ENCODE data around the gene LAIR2. TPM values are rescaled to one million over a fixed set of nuclear protein-coding genes. Genes with fewer than 3 reads are reported as not detected.

The LAIR2 gene
- total RNA-seq, 1 donor from 2014 or later = not detected

- no peak for TF ChIP-seq EZH2phosphoT487 (IDR thresholded peaks at IDR 0.05)
- TF ChIP-seq EZH2 (IDR thresholded peaks at IDR 0.05) = no peak
- TF ChIP-seq, protein P1, sequence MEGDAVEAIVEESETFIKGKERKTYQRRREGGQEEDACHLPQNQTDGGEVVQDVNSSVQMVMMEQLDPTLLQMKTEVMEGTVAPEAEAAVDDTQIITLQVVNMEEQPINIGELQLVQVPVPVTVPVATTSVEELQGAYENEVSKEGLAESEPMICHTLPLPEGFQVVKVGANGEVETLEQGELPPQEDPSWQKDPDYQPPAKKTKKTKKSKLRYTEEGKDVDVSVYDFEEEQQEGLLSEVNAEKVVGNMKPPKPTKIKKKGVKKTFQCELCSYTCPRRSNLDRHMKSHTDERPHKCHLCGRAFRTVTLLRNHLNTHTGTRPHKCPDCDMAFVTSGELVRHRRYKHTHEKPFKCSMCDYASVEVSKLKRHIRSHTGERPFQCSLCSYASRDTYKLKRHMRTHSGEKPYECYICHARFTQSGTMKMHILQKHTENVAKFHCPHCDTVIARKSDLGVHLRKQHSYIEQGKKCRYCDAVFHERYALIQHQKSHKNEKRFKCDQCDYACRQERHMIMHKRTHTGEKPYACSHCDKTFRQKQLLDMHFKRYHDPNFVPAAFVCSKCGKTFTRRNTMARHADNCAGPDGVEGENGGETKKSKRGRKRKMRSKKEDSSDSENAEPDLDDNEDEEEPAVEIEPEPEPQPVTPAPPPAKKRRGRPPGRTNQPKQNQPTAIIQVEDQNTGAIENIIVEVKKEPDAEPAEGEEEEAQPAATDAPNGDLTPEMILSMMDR (IDR thresholded peaks at IDR 0.05) = no peak
- H3K4me1 ChIP-seq = peaks cover 14% of the 10 kb centered on the region
- H3K9ac ChIP-seq = no peak overlapping the region
- H3K9me3 ChIP-seq (ENCODE audit: low read depth) = no peaks in the 10 kb centered on the region
- H3K4me3 ChIP-seq = no peak overlapping the region
- Mint-ChIP-seq H3K4me1 (peaks cover 23% of the 10 kb centered on the region), H3K36me3 (no peaks in the 10 kb centered on the region), H3K27me3 (ENCODE audit: insufficient read depth, low read depth) (peaks cover 14% of the 10 kb centered on the region), H3K27ac (no peak overlapping the region), H3K9me3 (no peaks in the 10 kb centered on the region), H3K4me3 (peak overlapping the region; percentile 2)
- H3K27me3 ChIP-seq = peaks cover 83% of the 10 kb centered on the region
- DNase-seq (ENCODE audit: low spot score) = no peak
- H3K4me2 ChIP-seq = no peak overlapping the region
- H3F3A ChIP-seq (ENCODE audit: low read depth) = peaks cover 10% of the 10 kb centered on the region
- H4K20me1 ChIP-seq (ENCODE audit: low read depth) = no peaks in the 10 kb centered on the region
- no peak overlapping the region for H2AFZ ChIP-seq (replicated peaks)
- H3K27ac ChIP-seq = no peak overlapping the region
- H3K79me2 ChIP-seq (ENCODE audit: low read depth) = no peaks in the 10 kb centered on the region
- no peaks in the 10 kb centered on the region for H3K36me3 ChIP-seq
Measured at GRCh38 chr19:54469496-54469934, 33.1 kb upstream of the LAIR2 start.

DNA sequence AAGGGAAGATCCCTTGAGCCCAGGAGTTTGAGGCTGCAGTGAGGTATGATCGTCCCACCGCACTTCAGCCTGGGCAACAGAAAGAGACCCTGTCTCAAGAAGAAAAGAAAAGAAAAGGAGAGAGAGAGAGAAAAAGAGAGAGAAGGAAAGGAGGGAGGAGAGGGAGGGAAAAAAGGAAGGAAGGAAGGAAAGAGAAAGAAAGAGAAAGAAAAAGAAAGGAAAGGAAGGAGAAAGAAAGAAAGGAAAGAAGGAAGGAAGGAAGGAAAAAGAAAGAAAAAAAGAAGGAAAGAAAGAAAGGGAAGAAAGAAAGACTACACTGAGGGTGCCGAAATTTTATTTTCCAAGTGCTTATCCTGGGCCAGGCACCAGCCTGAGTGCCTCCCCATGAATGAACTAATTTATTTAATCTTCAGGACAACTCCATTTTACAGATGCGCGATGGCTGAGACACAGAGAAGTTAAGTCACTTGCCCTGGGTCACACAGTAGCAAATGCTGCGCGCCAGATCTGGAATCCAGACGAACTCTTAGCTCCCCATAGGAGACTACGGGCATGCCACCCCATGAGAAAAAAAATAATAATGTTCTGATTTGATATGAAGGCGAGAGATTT, 32.2 kb upstream of the LAIR2 start:
- H3K27ac ChIP-seq = no peak overlapping the region
- peaks cover 5% of the 10 kb centered on the region for H3F3A ChIP-seq (ENCODE audit: low read depth)
- peak overlapping the region; percentile 40 for H3K4me3 ChIP-seq
- peak overlapping the region; percentile 76 for H3K4me2 ChIP-seq
- peaks cover 81% of the 10 kb centered on the region for H3K27me3 ChIP-seq
- peaks cover 14% of the 10 kb centered on the region for H3K4me1 ChIP-seq
- no peak overlapping the region for H3K27ac Mint-ChIP-seq
- H3K9me3 Mint-ChIP-seq = no peaks in the 10 kb centered on the region
- peak overlapping the region; percentile 73 for H2AFZ ChIP-seq (replicated peaks)
- no peaks in the 10 kb centered on the region for H3K36me3 Mint-ChIP-seq
- H3K79me2 ChIP-seq (ENCODE audit: low read depth) = no peaks in the 10 kb centered on the region
- H3K9me3 ChIP-seq (ENCODE audit: low read depth) = no peaks in the 10 kb centered on the region
- peaks cover 23% of the 10 kb centered on the region for H3K4me1 Mint-ChIP-seq
- H4K20me1 ChIP-seq (ENCODE audit: low read depth) = no peaks in the 10 kb centered on the region
- no peak overlapping the region for H3K9ac ChIP-seq
- TF ChIP-seq EZH2 (IDR thresholded peaks at IDR 0.05) = no peak
- no peak for TF ChIP-seq EZH2phosphoT487 (IDR thresholded peaks at IDR 0.05)
- TF ChIP-seq, protein P1 (IDR thresholded peaks at IDR 0.05) = no peak
- H3K4me3 Mint-ChIP-seq = peak overlapping the region; percentile 77
- H3K36me3 ChIP-seq = no peaks in the 10 kb centered on the region
- DNase-seq (ENCODE audit: low spot score) = no peak
- peaks cover 14% of the 10 kb centered on the region for H3K27me3 Mint-ChIP-seq (ENCODE audit: insufficient read depth, low read depth)

GRCh38 chr19:54470991-54471782, 31.4 kb upstream of the LAIR2 start:
- Mint-ChIP-seq H3K9me3 (no peaks in the 10 kb centered on the region), H3K27me3 (ENCODE audit: insufficient read depth, low read depth) (peaks cover 14% of the 10 kb centered on the region), H3K36me3 (no peaks in the 10 kb centered on the region), H3K4me1 (peaks cover 23% of the 10 kb centered on the region), H3K27ac (no peak overlapping the region), H3K4me3 (peak overlapping the region; percentile 77)
- H3K9me3 ChIP-seq (ENCODE audit: low read depth) = no peaks in the 10 kb centered on the region
- peaks cover 14% of the 10 kb centered on the region for H3K4me1 ChIP-seq
- peak overlapping the region; percentile 73 for H2AFZ ChIP-seq (replicated peaks)
- H3K9ac ChIP-seq = no peak overlapping the region
- no peak overlapping the region for H3K27ac ChIP-seq
- peak; percentile 49 for DNase-seq (ENCODE audit: low spot score)
- peaks cover 73% of the 10 kb centered on the region for H3K27me3 ChIP-seq
- H3F3A ChIP-seq (ENCODE audit: low read depth) = peaks cover 3% of the 10 kb centered on the region
- no peaks in the 10 kb centered on the region for H4K20me1 ChIP-seq (ENCODE audit: low read depth)
- no peaks in the 10 kb centered on the region for H3K79me2 ChIP-seq (ENCODE audit: low read depth)
- H3K4me3 ChIP-seq = peak overlapping the region; percentile 40
- peak overlapping the region; percentile 76 for H3K4me2 ChIP-seq
- H3K36me3 ChIP-seq = no peaks in the 10 kb centered on the region
- peak; percentile 43 for TF ChIP-seq EZH2phosphoT487 (IDR thresholded peaks at IDR 0.05)
- TF ChIP-seq, protein P1 (IDR thresholded peaks at IDR 0.05) = no peak
- TF ChIP-seq EZH2 (IDR thresholded peaks at IDR 0.05) = peak; percentile 69

Measured in neural progenitor cell (in vitro differentiated cells).